GM23338 (cell line): Measurements from ENCODE around the gene SPRED2. TPM values are rescaled to one million over a fixed set of nuclear protein-coding genes. Genes with fewer than 3 reads are reported as not detected.

ENCODE experiments used
- ATAC-seq: fragments of 200-7000 bp; cut with Tn5 transposase; 3 replicates; pipeline ENCODE4 v1.9.1; 2020
- DNase-seq: peaks from one replicate; pipeline ENCODE4 v3.0.0-alpha.2; 2015; ENCODE audit warnings: low spot score
- H2AFZ ChIP-seq: fragments of 200-600 bp; sonication (generic); 2 replicates; pipeline ENCODE4 v1.8.0; 2016; ENCODE audit warnings: antibody characterized with exemption, mild to moderate bottlenecking, moderate library complexity
- H3F3A ChIP-seq: fragments of 200-600 bp; sonication (generic); replicated peaks from 2 replicates; pipeline ENCODE4 v1.8.0; 2017; ENCODE audit warnings: antibody characterized with exemption, mixed run types, low read depth
- H3K27ac ChIP-seq: fragments of 200-600 bp; sonication (generic); 2 replicates; pipeline ENCODE4 v1.6.1; 2016; ENCODE audit warnings: low read depth
- H3K27me3 ChIP-seq: fragments of 200-600 bp; sonication (generic); 2 replicates; pipeline ENCODE4 v1.8.0; 2016; ENCODE audit warnings: mild to moderate bottlenecking, mixed run types, moderate library complexity; ENCODE audit not compliant: insufficient read depth
- H3K36me3 ChIP-seq: fragments of 200-600 bp; sonication (generic); 2 replicates; pipeline ENCODE4 v1.8.0; 2016; ENCODE audit warnings: mild to moderate bottlenecking; ENCODE audit not compliant: insufficient read depth
- H3K4me1 ChIP-seq: fragments of 200-600 bp; sonication (generic); 2 replicates; pipeline ENCODE4 v1.8.0; 2016; ENCODE audit warnings: mild to moderate bottlenecking, moderate library complexity; ENCODE audit not compliant: insufficient read depth
- H3K4me2 ChIP-seq: fragments of 200-600 bp; sonication (generic); 2 replicates; pipeline ENCODE4 v1.7.1; 2017; ENCODE audit warnings: mixed run types
- H3K4me3 ChIP-seq: fragments of 200-600 bp; sonication (generic); 2 replicates; pipeline ENCODE4 v1.6.1; 2016; ENCODE audit warnings: mixed run types
- H3K79me2 ChIP-seq: fragments of 200-600 bp; sonication (generic); replicated peaks from 2 replicates; pipeline ENCODE4 v1.8.0; 2017; ENCODE audit warnings: mild to moderate bottlenecking; ENCODE audit not compliant: insufficient read depth
- H3K9me2 ChIP-seq: fragments of 200-600 bp; sonication (generic); 2 replicates; pipeline ENCODE4 v1.8.0; 2017; ENCODE audit not compliant: insufficient read depth
- H4K20me1 ChIP-seq: fragments of 200-600 bp; sonication (generic); replicated peaks from 2 replicates; pipeline ENCODE4 v1.8.0; 2017; ENCODE audit warnings: mild to moderate bottlenecking; ENCODE audit not compliant: insufficient read depth
- H3K27ac Mint-ChIP-seq: 2 replicates; pipeline ENCODE4 v1.8.0; 2020; ENCODE audit warnings: inconsistent platforms, mild to moderate bottlenecking, moderate library complexity, mixed read lengths
- H3K27me3 Mint-ChIP-seq: 3 replicates; pipeline ENCODE4 v1.8.0; 2022; ENCODE audit warnings: low read depth, mild to moderate bottlenecking, moderate library complexity, mixed read lengths, inconsistent platforms; ENCODE audit not compliant: insufficient read depth, poor library complexity
- H3K36me3 Mint-ChIP-seq: 3 replicates; pipeline ENCODE4 v1.8.0; 2021; ENCODE audit warnings: low read depth, mild to moderate bottlenecking, inconsistent platforms, moderate library complexity, mixed read lengths
- H3K4me1 Mint-ChIP-seq: 3 replicates; pipeline ENCODE4 v1.8.0; 2020; ENCODE audit warnings: mild to moderate bottlenecking, inconsistent platforms, mixed read lengths
- H3K4me3 Mint-ChIP-seq: 3 replicates; pipeline ENCODE4 v1.8.0; 2021; ENCODE audit warnings: moderate library complexity, mild to moderate bottlenecking, inconsistent platforms, mixed read lengths
- H3K9me3 Mint-ChIP-seq: 3 replicates; pipeline ENCODE4 v1.8.0; 2020; ENCODE audit warnings: moderate library complexity, mild to moderate bottlenecking, inconsistent platforms, mixed read lengths
- CREB1 ChIP-seq: fragments of 250-450 bp; sonication (Bioruptor Pico); IDR thresholded peaks from 2 replicates; pipeline ENCODE4 v1.5.0; 2020; ENCODE audit warnings: low read depth, mild to moderate bottlenecking, moderate library complexity
- CTCF ChIP-seq, 2 experiments: fragments of 200-600 bp in 1 of 2; sonication (generic) in 1 of 2; conservative IDR thresholded peaks; 2 replicates each; pipeline versions ENCODE4 v1.5.1 to v1.6.1; 2016 to 2017; ENCODE audit warnings: antibody characterized with exemption in 2 of 2, low read depth in 2 of 2, mild to moderate bottlenecking in 2 of 2, moderate library complexity in 1 of 2
- ETS1 ChIP-seq: IDR thresholded peaks from 2 replicates; pipeline ENCODE4 v1.6.1; 2016; ENCODE audit warnings: antibody characterized with exemption
- EZH2 ChIP-seq: fragments of 200-600 bp; sonication (generic); IDR thresholded peaks from one replicate; pipeline ENCODE4 v1.8.0; 2017; ENCODE audit warnings: antibody characterized with exemption, mild to moderate bottlenecking, low read depth; ENCODE audit not compliant: unreplicated experiment
- EZH2phosphoT487 ChIP-seq: fragments of 200-600 bp; sonication (generic); IDR thresholded peaks from one replicate; pipeline ENCODE4 v1.8.1; 2018; ENCODE audit warnings: antibody characterized with exemption; ENCODE audit not compliant: unreplicated experiment
- POLR2AphosphoS5 ChIP-seq: IDR thresholded peaks from 2 replicates; pipeline ENCODE4 v1.6.1; 2016; ENCODE audit warnings: antibody characterized with exemption, low read depth
- REST ChIP-seq: IDR thresholded peaks from one replicate; pipeline ENCODE4 v1.6.1; 2018; ENCODE audit warnings: antibody characterized with exemption; ENCODE audit not compliant: unreplicated experiment
- STAT1 ChIP-seq: IDR thresholded peaks from one replicate; pipeline ENCODE4 v1.6.1; 2016; ENCODE audit warnings: antibody characterized with exemption; ENCODE audit not compliant: unreplicated experiment
- ZNF114 ChIP-seq: fragments of 250-450 bp; sonication (Bioruptor Pico); IDR thresholded peaks from 2 replicates; pipeline ENCODE4 v1.5.0; 2020; ENCODE audit warnings: mild to moderate bottlenecking, moderate library complexity
- polyA plus RNA-seq: library from polyadenylated mRNA; unstranded; fragments of >200 nt; fragmentation: Nextera tagmentation; extraction: Ambion mirVana; gene quantifications from 2 replicates; pipeline ENCODE4 v1.2.1, GENCODE V29; 2016
- total RNA-seq: library from RNA; depleted of rRNA; stranded (reverse); fragments of >200 nt; shearing (Covaris generic); gene quantifications from 2 replicates; pipeline ENCODE4 v1.2.3, GENCODE V29; 2014

Gene SPRED2
- total and polyA plus RNA-seq, 2 experiments from 2014 or later: 8.7 to 13.0 TPM

GRCh38 chr2:65313954-65314256 is 118.5 kb downstream of the SPRED2 start:
- Mint-ChIP-seq H3K36me3 (peaks cover 27% of the 10 kb centered on the region), H3K27me3 (peaks cover 13% of the 10 kb centered on the region), H3K9me3 (no peaks in the 10 kb centered on the region), H3K27ac (no peak overlapping the region), H3K4me3 (no peak overlapping the region), H3K4me1 (no peaks in the 10 kb centered on the region; the same call in 2 of the 3 replicates)
- no peak overlapping the region for H3K4me3 ChIP-seq
- no peak for TF ChIP-seq ETS1
- TF ChIP-seq STAT1: no peak
- no peak for TF ChIP-seq REST
- TF ChIP-seq ZNF114: no peak
- no peak for TF ChIP-seq EZH2phosphoT487
- TF ChIP-seq POLR2AphosphoS5: no peak
- no peak for TF ChIP-seq CREB1
- TF ChIP-seq CTCF (conservative IDR thresholded peaks at IDR 0.05; ENCODE audit: low read depth in 2 of 2): no peak
- H2AFZ ChIP-seq: no peak overlapping the region
- H3K9me2 ChIP-seq: no peaks in the 10 kb centered on the region
- no peaks in the 10 kb centered on the region for H3K27me3 ChIP-seq
- H3K79me2 ChIP-seq: no peaks in the 10 kb centered on the region
- H3F3A ChIP-seq: no peaks in the 10 kb centered on the region
- ATAC-seq (no peak), DNase-seq (no peak)
- H3K4me2 ChIP-seq: no peak overlapping the region
- H3K4me1 ChIP-seq: no peaks in the 10 kb centered on the region
- peaks cover 4% of the 10 kb centered on the region for H4K20me1 ChIP-seq
- no peaks in the 10 kb centered on the region for H3K36me3 ChIP-seq
- H3K27ac ChIP-seq: no peak overlapping the region

DNA sequence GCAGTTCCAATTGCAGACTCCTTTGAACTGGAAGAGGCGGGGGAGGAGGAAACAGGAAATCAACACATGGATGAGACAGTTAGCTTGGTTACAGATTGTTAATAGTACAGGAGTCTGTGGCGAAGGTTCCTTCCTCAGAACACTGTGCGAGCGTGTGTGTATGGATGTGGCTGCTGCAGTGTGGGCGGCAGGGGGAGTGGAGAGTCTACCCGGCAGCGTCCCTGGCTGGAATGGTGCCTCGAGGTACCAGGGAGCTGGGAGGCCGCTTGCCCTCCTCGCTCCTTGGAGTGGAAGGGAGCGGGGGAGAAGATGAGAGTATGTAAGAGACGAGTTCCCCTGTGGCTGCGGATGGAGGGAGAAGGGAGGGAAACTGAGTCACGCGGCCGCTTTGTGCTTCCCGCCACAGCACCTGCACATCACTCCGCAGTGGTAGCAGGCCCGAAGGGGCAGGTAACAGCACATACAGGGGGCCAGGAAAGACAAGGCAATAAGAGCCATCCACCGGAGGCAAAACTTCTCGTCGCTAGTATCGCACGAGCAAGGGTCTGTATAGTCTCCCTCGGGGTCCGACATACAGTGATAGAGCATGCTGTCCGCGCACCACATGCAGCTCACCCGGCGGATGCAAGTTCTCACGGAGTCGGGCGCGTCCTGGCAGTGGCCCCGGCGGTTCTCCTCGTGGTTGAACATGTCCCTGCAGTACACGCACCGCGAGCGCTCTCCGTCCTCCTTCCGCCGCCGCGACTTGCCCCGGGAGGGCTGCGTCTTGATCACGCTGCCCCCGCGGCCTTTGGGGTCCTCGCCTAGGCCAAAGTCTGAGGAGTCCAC is 119.1 kb downstream of the SPRED2 start:
- Histone ChIP-seq H4K20me1 (peaks cover 4% of the 10 kb centered on the region), H2AFZ (no peak overlapping the region), H3F3A (no peaks in the 10 kb centered on the region), H3K9me2 (no peaks in the 10 kb centered on the region), H3K4me1 (no peaks in the 10 kb centered on the region), H3K79me2 (no peaks in the 10 kb centered on the region), H3K27ac (no peak overlapping the region), H3K4me2 (no peak overlapping the region), H3K4me3 (no peak overlapping the region), H3K36me3 (no peaks in the 10 kb centered on the region), H3K27me3 (no peaks in the 10 kb centered on the region)
- Mint-ChIP-seq H3K27ac (no peak overlapping the region), H3K4me3 (no peak overlapping the region), H3K36me3 (peaks cover 27% of the 10 kb centered on the region), H3K27me3 (peaks cover 13% of the 10 kb centered on the region), H3K9me3 (no peaks in the 10 kb centered on the region), H3K4me1 (no peaks in the 10 kb centered on the region; the same call in 2 of the 3 replicates)
- no peak; the same call in 2 of the 3 replicates for ATAC-seq
- DNase-seq: no peak
- TF ChIP-seq EZH2phosphoT487 (no peak), REST (no peak), STAT1 (no peak), ZNF114 (no peak), EZH2 (no peak), CREB1 (no peak)
